Lung (tissue), 12 donors: ENCODE data around the gene CCDC34. TPM values are rescaled to one million over a fixed set of nuclear protein-coding genes. Genes with fewer than 3 reads are reported as not detected.

Experiments used
- ATAC-seq: fragments of 200-7000 bp; cut with Tn5 transposase; one replicate; pipeline ENCODE4 v1.9.1; 2020; ENCODE audit warnings: moderate number of reproducible peaks; ENCODE audit not compliant: insufficient read depth, low FRiP score
- DNase-seq, 3 donors: peaks; one replicate each; pipeline ENCODE4 v3.0.0-alpha.2; 2013 to 2017
- H3K27ac ChIP-seq, 2 donors: one replicate each; pipeline ENCODE4 v1.5.1; 2013; ENCODE audit warnings: mild to moderate bottlenecking in 2 of 2, moderate library complexity in 2 of 2, control low read depth in 1 of 2, inconsistent platforms in 1 of 2, low read depth in 1 of 2, low read length in 1 of 2
- H3K27me3 ChIP-seq, 3 donors: one replicate each; pipeline ENCODE4 v1.5.1; 2013; ENCODE audit warnings: low read length in 2 of 3; ENCODE audit not compliant: control insufficient read depth in 3 of 3, insufficient read depth in 3 of 3
- H3K36me3 ChIP-seq, 4 donors: one replicate each; pipeline ENCODE4 v1.5.1; 2013; ENCODE audit warnings: low read length in 4 of 4, mild to moderate bottlenecking in 1 of 4, moderate library complexity in 1 of 4; ENCODE audit not compliant: control insufficient read depth in 4 of 4, insufficient read depth in 4 of 4
- H3K4me1 ChIP-seq, 5 donors: one replicate each; pipeline ENCODE4 v1.5.1; 2013; ENCODE audit warnings: low read length in 5 of 5, mild to moderate bottlenecking in 2 of 5, moderate library complexity in 1 of 5; ENCODE audit not compliant: control insufficient read depth in 5 of 5, insufficient read depth in 5 of 5
- H3K4me3 ChIP-seq: one replicate; pipeline ENCODE4 v1.5.1; 2013; ENCODE audit warnings: mild to moderate bottlenecking, control low read depth, moderate library complexity
- H3K9ac ChIP-seq, 2 donors: one replicate each; pipeline ENCODE4 v1.5.1; 2013; ENCODE audit warnings: low read length in 2 of 2, control low read depth in 1 of 2; ENCODE audit not compliant: insufficient read depth in 1 of 2
- H3K9me3 ChIP-seq, 4 donors: one replicate each; pipeline ENCODE4 v1.5.1; 2013; ENCODE audit warnings: low read length in 3 of 4, mild to moderate bottlenecking in 1 of 4, moderate library complexity in 1 of 4; ENCODE audit not compliant: control insufficient read depth in 4 of 4, insufficient read depth in 3 of 4
- CTCF ChIP-seq: IDR thresholded peaks from 2 replicates; pipeline ENCODE4 v1.5.1; 2012; ENCODE audit warnings: mild to moderate bottlenecking; ENCODE audit errors: control extremely low read depth, extremely low read depth
- WGBS, 2 donors: extraction: QIAGEN DNeasy Blood & Tissue Kit; methylation state at CpG; one replicate each; pipeline ENCODE4 v1.1.7; 2013; 5-methylcytosine and 5-hydroxymethylcytosine counted together
- polyA plus RNA-seq, 2 donors: library from polyadenylated mRNA; stranded (reverse); fragments of 200-250 nt; gene quantifications; one replicate each; pipeline ENCODE4 v1.2.1, GENCODE V29; 2013
- total RNA-seq, 2 donors: library from RNA; depleted of rRNA in 1 of 2; stranded (reverse); fragments of >200 nt in 1 of 2; gene quantifications; one replicate each; pipeline ENCODE4 v1.2.1, GENCODE V29; 2014 to 2021
- donor health status: control.
- donor health status: control.
- donor health status: Bipolar disorder and iron deficiency.
- donor health status: healthy.
- donor health status: DM: yes; HTN: yes; CAD: no.

Gene CCDC34
- total and polyA plus RNA-seq, 4 donors = 2.3 to 4.0 (median 3.5) TPM

DNA sequence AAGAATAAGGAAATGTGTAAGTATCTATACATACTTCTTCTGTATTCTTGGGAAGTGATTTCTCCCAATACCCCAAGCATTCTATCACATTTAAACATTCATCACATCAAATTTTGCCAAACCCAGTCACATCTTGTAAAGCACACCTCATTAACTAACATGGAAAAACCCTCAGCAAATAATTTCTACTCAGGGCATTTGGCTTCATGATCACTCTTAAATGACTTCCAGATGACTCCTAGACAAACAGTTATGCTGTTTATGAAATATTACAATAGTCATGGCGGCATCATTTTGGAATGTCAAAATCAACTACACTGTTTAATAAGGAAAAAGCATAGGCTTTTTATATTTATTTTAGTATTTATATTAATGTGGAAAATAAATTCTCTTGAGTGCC lies 47.3 kb upstream of the CCDC34 start:
- H3K36me3 ChIP-seq = no peaks in the 10 kb centered on the region
- DNase-seq (peak in 2 of 3 donors; percentile 77), ATAC-seq (no peak)
- H3K4me1 ChIP-seq = peaks cover 0 to 42% (median 19%) of the 10 kb centered on the region in 5 donors
- peaks cover 0 to 16% (median 0%) of the 10 kb centered on the region in 3 donors for H3K27me3 ChIP-seq
- no peak overlapping the region for H3K9ac ChIP-seq
- H3K4me3 ChIP-seq = no peak overlapping the region
- TF ChIP-seq CTCF = no peak
- H3K27ac ChIP-seq = no peak overlapping the region
- 84 to 89% methylated on average over 1 of the region's 1 CpG for WGBS, 2 donors
- no peaks in the 10 kb centered on the region for H3K9me3 ChIP-seq

DNA sequence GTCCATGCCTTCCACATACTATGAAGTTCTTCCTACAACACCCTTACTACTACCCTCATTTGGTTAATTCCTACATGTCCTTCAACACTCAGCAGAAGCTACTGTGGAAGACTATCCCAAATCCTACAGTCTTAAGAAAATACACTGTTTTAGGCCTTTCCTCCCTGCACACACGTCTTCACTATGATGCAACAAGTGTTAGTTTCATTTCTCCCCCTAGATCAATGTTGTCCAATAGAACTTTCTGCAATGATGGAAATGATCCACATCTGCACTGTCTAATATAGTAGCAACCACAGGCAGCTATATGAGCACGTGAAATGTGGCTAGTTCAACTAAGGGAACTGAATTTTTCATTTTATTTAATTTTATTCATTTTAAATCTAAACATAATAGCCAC lies 46.7 kb upstream of the CCDC34 start:
- no peak for TF ChIP-seq CTCF
- DNase-seq = peak in 2 of 3 donors; percentile 36 to 48
- Histone ChIP-seq H3K27ac (no peak overlapping the region), H3K4me1 (peaks cover 0 to 42% (median 19%) of the 10 kb centered on the region in 5 donors), H3K4me3 (no peak overlapping the region), H3K9ac (no peak overlapping the region), H3K36me3 (no peaks in the 10 kb centered on the region), H3K27me3 (peaks cover 0 to 21% (median 0%) of the 10 kb centered on the region in 3 donors), H3K9me3 (no peaks in the 10 kb centered on the region)
- 58 to 72% methylated on average over 2 of the region's 2 CpGs for WGBS, 2 donors
- ATAC-seq = no peak

GRCh38 chr11:27409049-27409448 lies 46.0 kb upstream of the CCDC34 start:
- DNase-seq = peak in 1 of 3 donors; percentile 13
- no peak for TF ChIP-seq CTCF
- no peaks in the 10 kb centered on the region for H3K36me3 ChIP-seq
- H3K4me1 ChIP-seq = peaks cover 0 to 42% (median 19%) of the 10 kb centered on the region in 5 donors
- no peak overlapping the region for H3K4me3 ChIP-seq
- no peak for ATAC-seq
- no peak overlapping the region for H3K27ac ChIP-seq
- H3K9me3 ChIP-seq = no peaks in the 10 kb centered on the region
- H3K27me3 ChIP-seq = peaks cover 0 to 27% (median 0%) of the 10 kb centered on the region in 3 donors
- no peak overlapping the region for H3K9ac ChIP-seq

GRCh38 chr11:27408246-27408800 lies 45.3 kb upstream of the CCDC34 start:
- TF ChIP-seq CTCF = no peak
- ATAC-seq (no peak), DNase-seq (peak; percentile 34 to 76 (median 69))
- Histone ChIP-seq H3K27me3 (peaks cover 0 to 23% (median 0%) of the 10 kb centered on the region in 3 donors), H3K4me3 (no peak overlapping the region), H3K27ac (no peak overlapping the region), H3K36me3 (no peaks in the 10 kb centered on the region), H3K9me3 (no peaks in the 10 kb centered on the region), H3K4me1 (peaks cover 0 to 42% (median 19%) of the 10 kb centered on the region in 5 donors), H3K9ac (no peak overlapping the region)
- WGBS, 2 donors = 87 to 93% methylated on average over 2 of the region's 2 CpGs
